Measurements from ENCODE around the gene STX1B. TPM values are rescaled to one million over a fixed set of nuclear protein-coding genes. Genes with fewer than 3 reads are reported as not detected.

Gene STX1B
- total RNA-seq, 1 experiment from 2014 or later: 15.9 TPM

DNA sequence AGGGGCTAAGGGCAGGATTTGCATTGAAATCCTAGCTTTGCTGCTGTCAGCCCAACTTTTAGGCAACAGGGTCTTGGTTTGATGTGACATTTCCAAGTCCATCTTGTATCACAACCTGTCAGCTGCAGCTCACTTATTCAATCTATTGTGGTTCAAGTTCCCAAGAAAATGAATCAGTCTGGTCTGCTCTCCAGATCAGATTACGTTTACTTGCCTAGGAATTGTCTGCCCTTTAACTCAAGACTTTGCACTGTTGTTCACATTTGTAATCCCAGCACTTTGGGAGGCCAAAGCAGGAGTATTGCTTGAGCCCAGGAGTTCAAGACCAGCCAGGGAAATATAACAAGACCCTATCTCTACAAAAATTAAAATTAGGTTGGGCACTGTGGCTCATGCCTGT is 32.9 kb upstream of the STX1B start:
- TF ChIP-seq, protein P1, sequence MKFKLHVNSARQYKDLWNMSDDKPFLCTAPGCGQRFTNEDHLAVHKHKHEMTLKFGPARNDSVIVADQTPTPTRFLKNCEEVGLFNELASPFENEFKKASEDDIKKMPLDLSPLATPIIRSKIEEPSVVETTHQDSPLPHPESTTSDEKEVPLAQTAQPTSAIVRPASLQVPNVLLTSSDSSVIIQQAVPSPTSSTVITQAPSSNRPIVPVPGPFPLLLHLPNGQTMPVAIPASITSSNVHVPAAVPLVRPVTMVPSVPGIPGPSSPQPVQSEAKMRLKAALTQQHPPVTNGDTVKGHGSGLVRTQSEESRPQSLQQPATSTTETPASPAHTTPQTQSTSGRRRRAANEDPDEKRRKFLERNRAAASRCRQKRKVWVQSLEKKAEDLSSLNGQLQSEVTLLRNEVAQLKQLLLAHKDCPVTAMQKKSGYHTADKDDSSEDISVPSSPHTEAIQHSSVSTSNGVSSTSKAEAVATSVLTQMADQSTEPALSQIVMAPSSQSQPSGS (CRISPR knock-in tag; IDR thresholded peaks at IDR 0.05; ENCODE audit: borderline replicate concordance, low read depth): no peak
- TF ChIP-seq ZNF121 (CRISPR knock-in tag; IDR thresholded peaks at IDR 0.05) (no peak), SOX15 (CRISPR knock-in tag; IDR thresholded peaks at IDR 0.05) (no peak), NFE2L1 (CRISPR knock-in tag; IDR thresholded peaks at IDR 0.05) (no peak), OVOL2 (CRISPR knock-in tag; IDR thresholded peaks at IDR 0.05; ENCODE audit: borderline replicate concordance) (no peak), FOXP1 (CRISPR knock-in tag; IDR thresholded peaks at IDR 0.05; ENCODE audit: borderline replicate concordance) (no peak)
- TF ChIP-seq, protein P2, sequence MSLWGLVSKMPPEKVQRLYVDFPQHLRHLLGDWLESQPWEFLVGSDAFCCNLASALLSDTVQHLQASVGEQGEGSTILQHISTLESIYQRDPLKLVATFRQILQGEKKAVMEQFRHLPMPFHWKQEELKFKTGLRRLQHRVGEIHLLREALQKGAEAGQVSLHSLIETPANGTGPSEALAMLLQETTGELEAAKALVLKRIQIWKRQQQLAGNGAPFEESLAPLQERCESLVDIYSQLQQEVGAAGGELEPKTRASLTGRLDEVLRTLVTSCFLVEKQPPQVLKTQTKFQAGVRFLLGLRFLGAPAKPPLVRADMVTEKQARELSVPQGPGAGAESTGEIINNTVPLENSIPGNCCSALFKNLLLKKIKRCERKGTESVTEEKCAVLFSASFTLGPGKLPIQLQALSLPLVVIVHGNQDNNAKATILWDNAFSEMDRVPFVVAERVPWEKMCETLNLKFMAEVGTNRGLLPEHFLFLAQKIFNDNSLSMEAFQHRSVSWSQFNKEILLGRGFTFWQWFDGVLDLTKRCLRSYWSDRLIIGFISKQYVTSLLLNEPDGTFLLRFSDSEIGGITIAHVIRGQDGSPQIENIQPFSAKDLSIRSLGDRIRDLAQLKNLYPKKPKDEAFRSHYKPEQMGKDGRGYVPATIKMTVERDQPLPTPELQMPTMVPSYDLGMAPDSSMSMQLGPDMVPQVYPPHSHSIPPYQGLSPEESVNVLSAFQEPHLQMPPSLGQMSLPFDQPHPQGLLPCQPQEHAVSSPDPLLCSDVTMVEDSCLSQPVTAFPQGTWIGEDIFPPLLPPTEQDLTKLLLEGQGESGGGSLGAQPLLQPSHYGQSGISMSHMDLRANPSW (CRISPR knock-in tag; conservative IDR thresholded peaks at IDR 0.05; ENCODE audit: low read depth): no peak
- TF ChIP-seq, protein P3, sequence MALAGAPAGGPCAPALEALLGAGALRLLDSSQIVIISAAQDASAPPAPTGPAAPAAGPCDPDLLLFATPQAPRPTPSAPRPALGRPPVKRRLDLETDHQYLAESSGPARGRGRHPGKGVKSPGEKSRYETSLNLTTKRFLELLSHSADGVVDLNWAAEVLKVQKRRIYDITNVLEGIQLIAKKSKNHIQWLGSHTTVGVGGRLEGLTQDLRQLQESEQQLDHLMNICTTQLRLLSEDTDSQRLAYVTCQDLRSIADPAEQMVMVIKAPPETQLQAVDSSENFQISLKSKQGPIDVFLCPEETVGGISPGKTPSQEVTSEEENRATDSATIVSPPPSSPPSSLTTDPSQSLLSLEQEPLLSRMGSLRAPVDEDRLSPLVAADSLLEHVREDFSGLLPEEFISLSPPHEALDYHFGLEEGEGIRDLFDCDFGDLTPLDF (CRISPR knock-in tag; IDR thresholded peaks at IDR 0.05): no peak
- H3K4me1 Mint-ChIP-seq: peaks cover 5% of the 10 kb centered on the region; the same call in 1 of the 2 replicates
- H3K27me3 Mint-ChIP-seq (ENCODE audit: low read depth): peaks cover 5% of the 10 kb centered on the region; the same call in 1 of the 2 replicates
- ChIA-PET CTCF (interaction anchor here (1.3 to 3.0 kb wide), 5 partner anchors 18 to 99 kb away, joined by 6 to 83 read pairs (median 11); partner anchors contain the start of genes HSD3B7, ZNF646 and ZNF668), POLR2A (interaction anchor here (0.5 kb wide), 1 partner anchor 402 kb away, joined by 3 read pairs; no protein-coding TSS in a partner anchor)
- no peak for DNase-seq (ENCODE audit: low spot score)
- no peaks in the 10 kb centered on the region for H3K9me3 Mint-ChIP-seq
- ATAC-seq: no peak
- no peaks in the 10 kb centered on the region for H3K36me3 Mint-ChIP-seq
- no peak overlapping the region for H3K4me3 Mint-ChIP-seq
- no peak overlapping the region for H3K27ac Mint-ChIP-seq

DNA sequence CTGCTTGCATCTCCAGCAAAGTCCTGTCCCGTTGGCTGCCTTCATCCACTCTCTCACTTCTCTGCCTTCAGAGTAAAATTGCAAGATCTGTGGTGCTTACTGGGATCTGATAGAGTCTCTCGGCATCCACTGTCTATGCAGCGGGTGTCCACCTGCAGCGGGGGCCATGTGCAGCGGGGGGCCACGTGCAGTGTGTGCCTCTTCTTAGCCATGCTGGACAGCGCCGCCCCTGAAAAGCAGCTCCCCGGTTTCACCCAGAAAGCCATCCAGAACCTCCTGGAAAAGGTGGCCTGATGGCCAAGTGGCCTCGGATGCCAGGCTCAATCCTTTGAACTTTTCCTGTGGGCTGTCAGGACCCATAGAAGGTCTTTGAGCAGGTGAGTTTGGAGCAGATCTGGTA is 32.4 kb upstream of the STX1B start:
- POLR2A ChIA-PET: interaction anchor here (0.5 to 1.8 kb wide), 7 partner anchors 31 to 403 kb away, joined by 3 to 9 read pairs (median 5); partner anchors contain the start of genes ZNF646 and ZNF668
- H3K27me3 Mint-ChIP-seq (ENCODE audit: low read depth): peaks cover 5% of the 10 kb centered on the region; the same call in 1 of the 2 replicates
- CTCF ChIA-PET: interaction anchor here (0.6 to 3.0 kb wide), 34 partner anchors 9 to 434 kb away, joined by 3 to 83 read pairs (median 6); partner anchors contain the start of genes ARMC5, HSD3B7, KAT8 and PRSS8

More for the DNA sequence above, 32.4 kb upstream of the STX1B start:
- Mint-ChIP-seq H3K36me3 (no peaks in the 10 kb centered on the region), H3K27ac (no peak overlapping the region), H3K4me1 (peaks cover 5% of the 10 kb centered on the region; the same call in 1 of the 2 replicates), H3K4me3 (peak overlapping the region; percentile 57), H3K9me3 (no peaks in the 10 kb centered on the region)
- TF ChIP-seq ETV6 (CRISPR knock-in tag; IDR thresholded peaks at IDR 0.05) (no peak), ZNF232 (CRISPR knock-in tag; IDR thresholded peaks at IDR 0.05) (no peak), PRRX2 (CRISPR knock-in tag; IDR thresholded peaks at IDR 0.05) (no peak), KAT7 (CRISPR knock-in tag; IDR thresholded peaks at IDR 0.05; ENCODE audit: borderline replicate concordance) (no peak)
- TF ChIP-seq, protein P2 (CRISPR knock-in tag; conservative IDR thresholded peaks at IDR 0.05; ENCODE audit: low read depth): no peak
- TF ChIP-seq, protein P4, sequence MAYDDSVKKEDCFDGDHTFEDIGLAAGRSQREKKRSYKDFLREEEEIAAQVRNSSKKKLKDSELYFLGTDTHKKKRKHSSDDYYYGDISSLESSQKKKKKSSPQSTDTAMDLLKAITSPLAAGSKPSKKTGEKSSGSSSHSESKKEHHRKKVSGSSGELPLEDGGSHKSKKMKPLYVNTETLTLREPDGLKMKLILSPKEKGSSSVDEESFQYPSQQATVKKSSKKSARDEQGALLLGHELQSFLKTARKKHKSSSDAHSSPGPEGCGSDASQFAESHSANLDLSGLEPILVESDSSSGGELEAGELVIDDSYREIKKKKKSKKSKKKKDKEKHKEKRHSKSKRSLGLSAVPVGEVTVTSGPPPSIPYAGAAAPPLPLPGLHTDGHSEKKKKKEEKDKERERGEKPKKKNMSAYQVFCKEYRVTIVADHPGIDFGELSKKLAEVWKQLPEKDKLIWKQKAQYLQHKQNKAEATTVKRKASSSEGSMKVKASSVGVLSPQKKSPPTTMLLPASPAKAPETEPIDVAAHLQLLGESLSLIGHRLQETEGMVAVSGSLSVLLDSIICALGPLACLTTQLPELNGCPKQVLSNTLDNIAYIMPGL (CRISPR knock-in tag; IDR thresholded peaks at IDR 0.05): no peak
- ATAC-seq (no peak), DNase-seq (ENCODE audit: low spot score) (no peak)

Data from WTC11 (cell line).